SIG-M5 treated with dmso at 0.1 percent for 504 hours (cell line): ENCODE data around the gene MFSD8.
"Not testable (repeated sequence)": the region's sequence is repeated elsewhere in the genome, so short reads cannot be mapped to it uniquely, and the experiment has no call there.

Experiments
- DNase-seq: peaks from one replicate; lab custom pipeline; 2025; ENCODE audit not compliant: unreplicated experiment; lab: John Stamatoyannopoulos, UW

The MFSD8 gene, protein sequence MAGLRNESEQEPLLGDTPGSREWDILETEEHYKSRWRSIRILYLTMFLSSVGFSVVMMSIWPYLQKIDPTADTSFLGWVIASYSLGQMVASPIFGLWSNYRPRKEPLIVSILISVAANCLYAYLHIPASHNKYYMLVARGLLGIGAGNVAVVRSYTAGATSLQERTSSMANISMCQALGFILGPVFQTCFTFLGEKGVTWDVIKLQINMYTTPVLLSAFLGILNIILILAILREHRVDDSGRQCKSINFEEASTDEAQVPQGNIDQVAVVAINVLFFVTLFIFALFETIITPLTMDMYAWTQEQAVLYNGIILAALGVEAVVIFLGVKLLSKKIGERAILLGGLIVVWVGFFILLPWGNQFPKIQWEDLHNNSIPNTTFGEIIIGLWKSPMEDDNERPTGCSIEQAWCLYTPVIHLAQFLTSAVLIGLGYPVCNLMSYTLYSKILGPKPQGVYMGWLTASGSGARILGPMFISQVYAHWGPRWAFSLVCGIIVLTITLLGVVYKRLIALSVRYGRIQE

DNA sequence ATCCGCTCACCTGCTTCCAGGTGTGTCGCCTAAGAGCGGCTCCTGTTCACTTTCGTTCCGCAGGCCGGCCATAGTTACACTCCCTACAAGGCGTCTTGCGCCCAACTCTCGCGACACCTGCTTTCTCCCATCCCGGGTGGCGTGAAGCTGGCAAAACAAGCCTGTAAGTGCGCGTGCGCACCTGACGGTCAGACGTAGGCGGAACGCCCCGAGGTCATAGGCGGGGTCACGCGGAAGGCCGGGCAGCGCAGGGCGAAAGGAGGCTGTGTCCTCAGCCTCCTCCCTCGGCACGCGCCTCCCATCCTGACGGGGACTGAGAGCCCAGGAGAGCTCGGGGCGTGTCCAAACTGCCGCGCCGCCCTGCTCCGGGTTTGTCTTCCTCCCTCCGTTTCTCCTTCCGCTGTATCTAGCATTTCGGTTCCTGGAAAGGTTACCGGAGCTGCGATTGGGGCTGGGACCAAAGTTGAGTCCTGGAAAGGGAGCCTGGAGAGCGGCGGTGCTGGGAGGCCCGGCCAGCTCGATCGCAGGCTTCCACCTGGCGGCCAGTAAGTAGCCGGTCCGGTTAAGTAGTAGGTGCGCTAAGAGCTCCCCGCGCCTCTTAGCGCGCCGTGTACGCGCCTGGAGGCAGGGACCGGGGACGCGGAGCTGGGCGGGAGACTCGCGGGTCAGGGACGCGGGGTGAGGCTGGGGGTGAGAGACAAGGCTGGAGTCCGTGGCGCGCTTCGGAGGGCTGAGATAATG is at the start of gene MFSD8, which contains the start of gene ABHD18:
MFSD8 (minus strand) TSS at position 112 of the 741 bp plus-strand sequence; CDS start at position 72, 40 bp downstream.
ABHD18 (plus strand) TSS at position 345 of the 741 bp plus-strand sequence. CDS start 17,550 bp downstream, outside the sequence.
- DNase-seq, result peak; percentile 98

GRCh38 chr4:128009428-128009827 is 44.5 kb upstream of the MFSD8 start:
- DNase-seq, result no peak

- no peak for DNase-seq
Observed at GRCh38 chr4:128006592-128006991, 41.6 kb upstream of the MFSD8 start.

DNA sequence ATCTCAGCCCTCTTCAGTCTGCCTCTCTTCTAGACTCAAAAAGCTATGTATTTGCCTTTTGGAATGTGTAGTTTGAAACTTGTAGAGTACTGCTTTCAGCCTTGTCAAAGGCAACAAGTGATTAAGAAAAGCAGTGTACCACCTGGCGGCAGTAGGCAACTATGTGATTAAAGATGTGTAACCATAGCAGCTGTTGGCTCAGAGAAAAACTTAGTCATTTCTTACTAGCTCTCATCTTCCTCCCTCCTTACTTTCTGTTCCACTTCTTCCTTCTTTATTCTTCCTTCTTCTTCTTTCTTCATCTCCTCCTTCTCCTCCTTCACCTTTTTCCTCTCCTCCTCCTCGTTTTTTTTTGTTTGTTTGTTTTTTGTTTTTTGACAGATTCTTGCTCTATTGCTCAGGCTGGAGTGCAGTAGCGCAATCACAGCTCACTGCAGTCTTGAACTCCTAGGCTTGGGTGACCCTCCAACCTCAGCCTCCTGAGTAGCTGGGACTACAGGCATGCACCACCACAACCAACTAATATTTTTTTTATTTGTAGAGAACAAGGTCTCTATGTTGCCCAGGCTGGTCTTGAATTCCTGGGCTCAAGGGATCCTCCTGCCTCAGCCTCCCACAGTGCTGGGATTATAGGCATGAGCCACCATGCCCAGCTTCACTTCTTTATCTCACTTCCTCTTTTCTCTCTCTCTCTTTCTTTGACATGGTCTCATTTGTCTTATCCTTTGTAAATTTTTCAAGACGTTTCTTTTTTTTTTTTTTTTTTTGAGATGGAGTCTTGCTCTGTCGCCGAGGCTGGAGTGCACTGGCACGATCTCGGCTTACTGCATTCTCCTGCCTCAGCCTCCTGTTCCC is 32.8 kb upstream of the MFSD8 start:
- DNase-seq, result peak; percentile 84

DNA sequence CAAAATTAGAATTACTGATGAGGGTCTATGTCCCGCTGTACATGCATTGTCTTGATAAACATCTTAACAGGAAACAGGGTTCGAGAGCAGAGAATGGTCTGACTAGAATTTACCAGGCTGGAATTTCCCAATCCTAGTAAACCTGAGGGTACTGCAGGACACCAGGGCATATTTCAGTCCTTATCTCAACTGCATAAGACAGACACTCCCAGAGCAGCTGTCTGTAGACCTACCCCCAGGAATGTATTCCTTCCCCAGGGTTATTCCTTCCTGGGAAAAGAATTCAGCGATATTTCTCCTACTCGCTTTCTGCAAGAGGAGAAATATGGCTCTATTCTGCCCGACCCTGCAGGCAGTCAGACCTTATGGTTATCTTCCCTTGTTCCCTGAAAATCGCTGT is 31.5 kb upstream of the MFSD8 start:
- not testable (repeated sequence) for DNase-seq

DNA sequence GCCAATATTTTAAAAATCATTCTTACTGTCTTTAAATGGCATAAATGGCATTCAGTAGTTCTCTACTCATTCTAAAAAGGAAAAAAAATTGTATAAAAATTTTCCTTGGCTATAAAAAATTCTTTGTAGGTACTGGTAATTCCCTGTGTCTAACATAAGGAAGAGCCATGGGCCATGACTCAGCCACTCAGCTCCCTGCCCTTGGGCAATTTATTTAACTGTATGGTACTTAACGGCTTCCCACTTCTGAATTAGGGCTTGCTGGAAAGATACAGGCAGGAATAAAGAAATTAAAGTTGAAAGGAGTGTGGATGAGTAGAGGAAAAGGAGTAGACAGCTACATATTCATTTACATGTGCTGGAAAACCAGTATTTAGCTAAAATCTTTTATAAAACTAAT is 30.8 kb upstream of the MFSD8 start:
- no peak for DNase-seq

GRCh38 chr4:127993151-127993550 is 28.2 kb upstream of the MFSD8 start:
- DNase-seq, result no peak

- DNase-seq, result no peak
Observed at GRCh38 chr4:127988638-127989037, 23.7 kb upstream of the MFSD8 start.

- DNase-seq, result no peak
Observed at GRCh38 chr4:127985989-127986388, 21.0 kb upstream of the MFSD8 start.

- no peak for DNase-seq
Observed at GRCh38 chr4:127982445-127982844, 17.5 kb upstream of the MFSD8 start.

- no peak for DNase-seq
Observed at GRCh38 chr4:127978930-127979329, 14.0 kb upstream of the MFSD8 start.

DNA sequence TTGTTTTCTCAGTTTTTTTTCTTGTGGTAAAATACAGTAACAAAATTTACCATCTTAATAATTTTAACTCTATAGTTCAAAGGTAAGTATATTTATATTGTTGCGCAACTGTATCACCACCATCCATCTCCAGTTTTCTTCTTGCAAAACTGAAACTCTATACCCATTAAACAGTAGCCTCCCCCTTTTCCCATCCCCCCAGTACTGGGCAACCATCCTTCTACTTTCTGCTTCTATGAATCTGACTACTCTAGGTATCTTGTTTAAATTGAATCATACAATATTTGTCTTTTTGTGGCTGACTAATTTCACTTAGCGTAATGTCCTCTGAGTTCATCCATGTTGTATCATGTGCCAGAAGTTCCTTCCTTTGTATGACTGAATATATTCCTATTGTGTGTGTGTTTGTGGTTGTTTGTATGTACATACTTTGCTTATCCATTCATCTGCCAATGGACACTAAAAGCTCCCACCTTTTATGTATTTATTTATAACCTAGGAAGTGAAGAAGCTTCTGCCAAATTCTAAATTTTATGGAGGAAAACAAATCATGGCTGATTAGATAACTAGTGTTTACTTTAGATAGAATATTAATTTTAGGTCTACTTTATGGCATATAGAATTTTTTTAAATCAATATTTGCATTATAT is 10.3 kb upstream of the MFSD8 start:
- no peak for DNase-seq

- not testable (repeated sequence) for DNase-seq
Observed at GRCh38 chr4:127970925-127971324, 6.0 kb upstream of the MFSD8 start.

DNA sequence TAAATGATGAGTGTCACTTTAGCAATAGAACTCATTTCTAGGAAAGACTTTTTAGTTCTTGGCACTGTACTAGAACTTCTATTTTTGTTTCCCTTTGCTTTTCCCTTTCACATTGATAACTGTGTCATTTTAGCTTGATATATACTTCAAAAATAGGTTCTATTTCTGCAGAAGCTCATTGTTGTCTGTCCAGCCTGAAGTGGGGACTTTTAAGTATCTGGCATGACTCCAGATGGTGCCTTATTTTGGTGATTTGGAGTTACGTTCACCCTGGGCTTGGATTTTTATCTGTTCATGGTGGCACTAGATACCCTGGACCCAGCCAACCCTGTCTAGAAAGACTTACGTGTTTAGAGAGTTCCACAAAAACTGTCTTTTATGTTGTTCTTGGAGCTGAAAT is 3.6 kb upstream of the MFSD8 start:
- no peak for DNase-seq

- DNase-seq, result no peak
Observed at GRCh38 chr4:127967141-127967775, 2.3 kb upstream of the MFSD8 start.

DNA sequence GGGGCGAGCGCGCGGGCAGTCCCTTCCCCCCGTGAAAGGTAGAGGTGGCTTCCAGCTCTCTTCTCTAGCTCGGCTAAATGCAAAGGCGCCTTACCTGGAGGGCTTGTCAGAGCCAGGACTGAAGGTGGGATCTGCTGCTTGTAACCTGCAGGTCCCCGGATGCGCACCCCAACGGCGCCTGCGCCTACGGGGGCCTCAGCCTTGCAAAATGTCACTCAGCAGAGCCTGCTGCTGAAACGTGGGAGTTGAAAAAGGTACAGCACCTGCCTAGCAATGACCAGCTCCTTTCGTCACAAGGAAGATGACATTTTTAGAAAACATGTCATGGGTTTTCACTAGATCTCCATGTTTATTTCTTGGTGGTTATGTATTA is 816 bp upstream of the MFSD8 start:
- peak; percentile 25 for DNase-seq

- DNase-seq, result peak; percentile 47
Observed at GRCh38 chr4:127964426-127965061, 429 bp downstream of the MFSD8 start.

DNA sequence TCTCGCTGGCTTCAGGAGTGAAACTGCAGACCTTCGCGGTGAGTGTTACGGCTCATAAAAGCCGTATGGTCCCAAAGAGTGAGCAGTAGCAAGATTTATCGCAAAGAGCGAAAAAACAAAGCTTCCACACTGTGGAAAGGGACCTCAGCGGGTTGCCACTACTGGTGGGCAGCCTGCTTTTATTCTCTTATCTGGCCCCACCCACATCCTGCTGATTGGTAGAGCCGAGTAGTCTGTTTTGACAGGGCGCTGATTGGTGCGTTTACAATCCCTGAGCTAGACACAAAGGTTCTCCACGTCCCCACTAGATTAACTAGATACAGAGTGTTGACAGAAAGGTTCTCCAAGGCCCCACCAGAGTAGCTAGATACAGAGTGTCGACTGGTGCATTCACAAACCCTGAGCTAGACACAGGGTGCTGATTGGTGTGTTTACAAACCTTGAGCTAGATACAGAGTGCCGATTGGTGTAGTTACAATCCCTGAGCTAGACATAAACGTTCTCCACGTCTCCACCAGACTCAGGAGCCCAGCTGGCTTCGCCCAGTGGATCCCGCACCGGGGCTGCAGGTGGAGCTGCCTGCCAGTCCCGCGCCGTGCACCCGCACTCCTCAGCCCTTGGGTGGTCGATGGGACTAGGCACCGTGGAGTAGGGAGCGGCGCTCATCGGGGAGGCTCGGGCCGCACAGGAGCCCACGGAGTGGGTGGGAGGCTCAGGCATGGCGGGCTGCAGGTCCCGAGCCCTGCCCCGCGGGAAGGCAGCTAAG is 1.2 kb downstream of the MFSD8 start:
- not testable (repeated sequence) for DNase-seq

GRCh38 chr4:127959794-127960193 is 5.2 kb downstream of the MFSD8 start:
- no peak for DNase-seq
